H54 (cell line): ENCODE results near the gene NOL3.

Experiments used
- DNase-seq: peaks from one replicate; pipeline ENCODE4 v3.0.0; 2011; ENCODE audit warnings: low spot score, mixed read lengths; ENCODE audit not compliant: insufficient read length
- FAIRE-seq: peaks from 3 replicates; lab custom pipeline; 2011; peaks lifted over from hg19 to GRCh38; lab: Jason Lieb, UNC
- POLR2A ChIP-seq: IDR thresholded peaks from 2 replicates; pipeline ENCODE4 v1.6.1; 2011; ENCODE audit warnings: low read depth, mild to moderate bottlenecking, low read length

The NOL3 gene

GRCh38 chr16:67191995-67192681 is 21.8 kb downstream of the NOL3 start, which contains the start of gene E2F4:
Gene E2F4, plus strand, starts transcription at chr16:67192155. Its CDS starts 73 bp downstream, at chr16:67192228.
- FAIRE-seq, result no peak
- DNase-seq, result peak; percentile 96
- TF ChIP-seq POLR2A, result peak; percentile 73

GRCh38 chr16:67192781-67193361 is 22.5 kb downstream of the NOL3 start:
- DNase-seq (no peak), FAIRE-seq (no peak)
- TF ChIP-seq POLR2A, result no peak

GRCh38 chr16:67193536-67193935 is 23.2 kb downstream of the NOL3 start:
- DNase-seq, result no peak
- no peak for FAIRE-seq
- TF ChIP-seq POLR2A, result no peak

GRCh38 chr16:67194260-67194659 is 23.9 kb downstream of the NOL3 start:
- FAIRE-seq, result no peak
- DNase-seq, result no peak
- TF ChIP-seq POLR2A, result no peak

- DNase-seq (no peak), FAIRE-seq (no peak)
- TF ChIP-seq POLR2A, result no peak
Observed at GRCh38 chr16:67195676-67196075, 25.3 kb downstream of the NOL3 start.

GRCh38 chr16:67196881-67197280 is 26.5 kb downstream of the NOL3 start:
- DNase-seq, result no peak
- no peak for FAIRE-seq
- no peak for TF ChIP-seq POLR2A

DNA sequence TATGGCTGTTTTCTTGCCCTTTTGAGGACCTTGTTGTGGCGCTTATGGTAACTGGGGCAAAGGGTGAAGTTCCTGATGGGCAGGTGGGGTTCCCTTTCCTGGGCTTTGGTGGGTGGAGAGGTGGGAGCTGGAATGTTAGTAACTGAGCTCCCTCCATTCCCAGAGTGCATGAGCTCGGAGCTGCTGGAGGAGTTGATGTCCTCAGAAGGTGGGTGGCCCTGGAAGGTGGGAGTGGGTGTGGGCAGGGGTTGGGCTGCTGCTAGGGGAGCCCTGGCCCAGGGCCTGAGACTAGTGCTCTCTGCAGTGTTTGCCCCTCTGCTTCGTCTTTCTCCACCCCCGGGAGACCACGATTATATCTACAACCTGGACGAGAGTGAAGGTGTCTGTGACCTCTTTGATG is 27.4 kb downstream of the NOL3 start:
- DNase-seq, result no peak
- TF ChIP-seq POLR2A, result no peak
- FAIRE-seq, result no peak

DNA sequence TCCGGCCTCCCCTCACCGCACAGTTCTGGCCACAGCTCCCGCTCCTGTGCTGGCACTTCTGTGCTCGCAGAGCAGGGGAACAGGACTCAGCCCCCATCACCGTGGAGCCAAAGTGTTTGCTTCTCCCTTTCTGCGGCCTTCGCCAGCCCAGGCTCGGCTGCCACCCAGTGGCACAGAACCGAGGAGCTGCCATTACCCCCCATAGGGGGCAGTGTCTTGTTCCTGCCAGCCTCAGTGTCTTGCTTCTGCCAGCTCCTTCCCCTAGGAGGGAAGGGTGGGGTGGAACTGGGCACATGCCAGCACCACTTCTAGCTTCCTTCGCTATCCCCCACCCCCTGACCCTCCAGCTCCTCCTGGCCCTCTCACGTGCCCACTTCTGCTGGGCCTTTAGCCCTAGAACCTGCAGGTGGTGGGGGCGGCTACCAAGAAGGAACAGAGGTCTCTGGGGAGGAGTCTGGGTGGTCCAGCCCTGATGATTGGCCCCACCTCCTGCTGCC is 27.9 kb downstream of the NOL3 start:
- no peak for FAIRE-seq
- no peak for DNase-seq
- TF ChIP-seq POLR2A, result no peak

- DNase-seq (no peak), FAIRE-seq (no peak)
- no peak for TF ChIP-seq POLR2A
Observed at GRCh38 chr16:67199011-67199807, 28.9 kb downstream of the NOL3 start, which contains the start of gene ELMO3. Gene ELMO3, plus strand, starts transcription at chr16:67199131. Its CDS starts 196 bp downstream, at chr16:67199327.

DNA sequence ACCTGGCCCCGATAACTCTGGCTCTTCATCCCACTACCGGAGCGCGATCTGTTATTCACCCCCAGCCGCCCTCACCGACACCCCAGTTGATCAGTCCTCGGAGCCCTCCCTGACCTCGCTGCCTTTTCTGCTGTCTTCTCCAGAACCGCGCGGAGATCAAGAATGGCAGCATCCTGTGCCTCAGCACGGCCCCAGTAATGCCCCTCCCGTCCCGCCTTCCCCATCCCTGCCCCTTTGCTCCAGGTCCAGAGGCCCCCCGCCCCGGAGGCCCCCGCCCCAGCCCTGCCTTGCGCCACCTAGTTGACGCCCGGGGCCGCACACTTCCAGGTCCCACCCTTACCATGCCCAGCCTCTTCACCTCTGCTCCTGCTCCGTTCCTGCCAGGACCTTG is 29.5 kb downstream of the NOL3 start:
- DNase-seq (no peak), FAIRE-seq (no peak)
- TF ChIP-seq POLR2A, result no peak

DNA sequence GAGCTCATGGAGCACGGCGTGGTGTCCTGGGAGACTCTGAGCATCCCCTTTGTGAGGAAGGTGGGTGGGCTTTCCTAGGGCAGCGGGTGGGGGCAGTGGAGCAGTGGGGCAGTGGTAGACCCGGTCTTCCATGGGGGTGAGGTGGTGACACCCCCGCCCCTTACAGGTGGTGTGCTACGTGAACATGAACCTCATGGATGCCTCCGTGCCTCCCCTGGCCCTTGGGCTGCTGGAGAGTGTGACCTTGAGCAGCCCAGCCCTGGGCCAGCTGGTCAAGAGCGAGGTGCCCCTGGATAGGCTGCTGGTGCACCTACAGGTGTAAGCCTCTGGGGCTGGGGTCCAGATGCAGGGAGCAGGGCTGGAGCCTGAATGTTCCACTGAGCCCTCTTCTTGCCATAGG is 30.2 kb downstream of the NOL3 start:
- no peak for DNase-seq
- no peak for TF ChIP-seq POLR2A
- no peak for FAIRE-seq

DNA sequence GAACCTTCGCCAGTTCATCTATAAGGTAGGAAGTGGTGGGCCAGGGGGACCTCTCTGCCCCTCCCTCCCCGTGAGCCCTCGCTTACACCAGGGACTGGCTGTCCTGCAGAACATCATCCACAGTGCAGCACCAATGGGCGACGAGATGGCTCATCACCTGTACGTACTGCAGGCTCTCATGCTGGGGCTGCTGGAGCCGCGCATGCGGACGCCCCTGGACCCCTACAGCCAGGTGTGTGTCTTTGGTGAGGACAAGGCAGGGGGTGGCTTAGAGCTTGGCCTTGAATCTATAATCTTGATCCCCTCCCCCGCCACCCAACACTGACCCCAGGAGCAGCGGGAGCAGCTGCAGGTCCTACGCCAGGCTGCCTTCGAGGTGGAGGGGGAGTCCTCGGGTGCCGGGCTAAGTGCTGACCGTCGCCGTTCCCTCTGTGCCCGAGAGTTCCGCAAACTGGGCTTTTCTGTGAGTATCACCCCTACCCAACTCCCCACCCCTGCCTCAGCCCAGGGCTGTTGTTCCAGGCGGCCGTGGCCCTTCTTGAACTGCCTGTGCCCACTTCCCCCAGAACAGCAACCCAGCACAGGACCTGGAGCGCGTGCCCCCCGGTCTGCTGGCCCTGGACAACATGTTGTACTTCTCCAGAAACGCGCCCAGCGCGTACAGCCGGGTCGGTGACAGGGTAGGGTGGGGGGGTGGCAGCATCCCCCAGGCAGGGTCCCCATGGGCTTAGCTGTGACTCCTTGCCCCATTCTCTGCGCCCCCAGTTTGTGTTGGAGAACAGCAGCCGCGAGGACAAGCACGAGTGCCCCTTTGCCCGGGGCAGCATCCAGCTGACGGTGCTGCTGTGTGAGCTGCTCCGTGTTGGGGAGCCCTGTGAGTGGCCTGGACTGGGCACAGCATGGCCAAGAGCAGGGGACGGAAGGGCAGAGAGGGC is 31.3 kb downstream of the NOL3 start:
- TF ChIP-seq POLR2A, result no peak
- DNase-seq (no peak), FAIRE-seq (no peak)

DNA sequence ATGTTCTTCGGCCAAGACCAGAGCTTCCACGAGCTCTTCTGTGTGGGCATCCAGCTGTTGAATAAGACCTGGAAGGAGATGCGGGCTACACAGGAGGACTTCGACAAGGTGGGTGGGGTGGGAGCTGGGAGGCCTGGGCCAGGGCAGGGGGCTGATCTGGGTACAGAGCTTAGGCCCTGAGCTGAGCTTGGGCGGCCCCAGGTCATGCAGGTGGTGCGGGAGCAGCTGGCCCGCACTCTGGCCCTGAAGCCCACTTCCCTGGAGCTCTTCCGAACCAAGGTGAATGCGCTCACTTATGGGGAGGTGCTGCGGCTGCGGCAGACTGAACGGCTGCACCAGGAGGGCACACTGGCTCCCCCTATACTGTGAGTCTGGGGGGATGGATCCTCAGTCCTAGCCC is 32.1 kb downstream of the NOL3 start:
- FAIRE-seq, result no peak
- DNase-seq, result no peak
- no peak for TF ChIP-seq POLR2A

DNA sequence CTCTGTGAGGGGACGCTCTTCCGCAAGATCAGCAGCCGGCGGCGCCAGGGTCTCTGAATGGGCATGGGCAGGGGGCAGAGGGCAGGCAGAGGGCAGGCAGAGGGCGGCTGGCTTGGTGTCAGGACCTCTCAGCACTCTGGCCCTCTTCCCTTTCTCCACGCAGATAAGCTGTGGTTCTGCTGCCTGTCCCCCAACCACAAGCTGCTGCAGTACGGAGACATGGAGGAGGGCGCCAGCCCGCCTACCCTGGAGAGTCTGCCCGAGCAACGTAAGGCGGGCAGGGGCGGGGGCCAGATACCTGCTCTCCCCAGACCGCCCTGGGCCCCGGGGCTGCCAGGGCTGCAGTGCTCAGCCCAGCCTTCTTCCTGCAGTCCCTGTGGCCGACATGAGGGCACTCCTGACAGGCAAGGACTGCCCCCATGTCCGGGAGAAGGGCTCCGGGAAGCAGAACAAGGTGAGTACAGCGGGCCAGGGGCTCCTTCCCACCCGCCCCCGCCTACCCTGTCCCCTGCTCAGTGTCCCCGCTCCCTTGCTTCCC is 32.7 kb downstream of the NOL3 start:
- DNase-seq (no peak), FAIRE-seq (no peak)
- TF ChIP-seq POLR2A, result no peak
